ENCODE data around the gene HBP1.

- TF ChIP-seq, protein P1, sequence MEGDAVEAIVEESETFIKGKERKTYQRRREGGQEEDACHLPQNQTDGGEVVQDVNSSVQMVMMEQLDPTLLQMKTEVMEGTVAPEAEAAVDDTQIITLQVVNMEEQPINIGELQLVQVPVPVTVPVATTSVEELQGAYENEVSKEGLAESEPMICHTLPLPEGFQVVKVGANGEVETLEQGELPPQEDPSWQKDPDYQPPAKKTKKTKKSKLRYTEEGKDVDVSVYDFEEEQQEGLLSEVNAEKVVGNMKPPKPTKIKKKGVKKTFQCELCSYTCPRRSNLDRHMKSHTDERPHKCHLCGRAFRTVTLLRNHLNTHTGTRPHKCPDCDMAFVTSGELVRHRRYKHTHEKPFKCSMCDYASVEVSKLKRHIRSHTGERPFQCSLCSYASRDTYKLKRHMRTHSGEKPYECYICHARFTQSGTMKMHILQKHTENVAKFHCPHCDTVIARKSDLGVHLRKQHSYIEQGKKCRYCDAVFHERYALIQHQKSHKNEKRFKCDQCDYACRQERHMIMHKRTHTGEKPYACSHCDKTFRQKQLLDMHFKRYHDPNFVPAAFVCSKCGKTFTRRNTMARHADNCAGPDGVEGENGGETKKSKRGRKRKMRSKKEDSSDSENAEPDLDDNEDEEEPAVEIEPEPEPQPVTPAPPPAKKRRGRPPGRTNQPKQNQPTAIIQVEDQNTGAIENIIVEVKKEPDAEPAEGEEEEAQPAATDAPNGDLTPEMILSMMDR (IDR thresholded peaks at IDR 0.05; ENCODE audit: poor library complexity) = no peak
- TF ChIP-seq EZH2 (IDR thresholded peaks at IDR 0.05; ENCODE audit: borderline replicate concordance) = no peak
Observed at GRCh38 chr7:107242267-107242666, 73.5 kb downstream of the HBP1 start.

Measured in hepatocyte (in vitro differentiated cells).